ENCODE results near the gene CACNA2D2. TPM values are rescaled to one million over a fixed set of nuclear protein-coding genes. Genes with fewer than 3 reads are reported as not detected.

Gene CACNA2D2
- total and polyA plus RNA-seq, 2 of the 13 experiments (the other 11 are each of a cell fraction or from before 2014, with no cell fraction given): not detected

GRCh38 chr3:50327943-50328691 is 175.3 kb downstream of the CACNA2D2 start, which contains the start of gene TUSC2 (continued):
- TF ChIP-seq ZNF646 (CRISPR knock-in tag; IDR thresholded peaks at IDR 0.05) (no peak), ZMYM4 (CRISPR knock-in tag; IDR thresholded peaks at IDR 0.05) (peak; percentile 33; the same call in 1 of the 2 replicates), RXRA (CRISPR knock-in tag; IDR thresholded peaks at IDR 0.05) (peak; percentile 64), HMG20B (CRISPR knock-in tag; conservative IDR thresholded peaks at IDR 0.05) (no peak), ZBTB26 (CRISPR knock-in tag; IDR thresholded peaks at IDR 0.05; ENCODE audit: borderline replicate concordance) (no peak), GLI4 (CRISPR knock-in tag; IDR thresholded peaks at IDR 0.05; ENCODE audit: borderline replicate concordance) (0 out of 2 replicates have a peak, but pooled peaks have one; percentile 62), TIGD3 (CRISPR knock-in tag; IDR thresholded peaks at IDR 0.05; ENCODE audit: borderline replicate concordance) (no peak), ZNF580 (CRISPR knock-in tag; IDR thresholded peaks at IDR 0.05; ENCODE audit: borderline replicate concordance, low read depth) (0 out of 2 replicates have a peak, but pooled peaks have one; percentile 35), ZFX (CRISPR knock-in tag; IDR thresholded peaks at IDR 0.05; ENCODE audit: low read depth) (peak; percentile 72), HOXA3 (CRISPR knock-in tag; IDR thresholded peaks at IDR 0.05) (peak; percentile 86), SIN3B (IDR thresholded peaks at IDR 0.05; ENCODE audit: low read length) (peak; percentile 57; the same call in 1 of the 2 replicates), PBX3 (CRISPR knock-in tag; IDR thresholded peaks at IDR 0.05; ENCODE audit: borderline replicate concordance) (0 out of 2 replicates have a peak, but pooled peaks have one; percentile 49), NFKBIZ (CRISPR knock-in tag; IDR thresholded peaks at IDR 0.05) (0 out of 2 replicates have a peak, but pooled peaks have one; percentile 31), BRF2 (CRISPR knock-in tag; IDR thresholded peaks at IDR 0.05) (0 out of 2 replicates have a peak, but pooled peaks have one; percentile 5)
- TF ChIP-seq, protein P1, sequence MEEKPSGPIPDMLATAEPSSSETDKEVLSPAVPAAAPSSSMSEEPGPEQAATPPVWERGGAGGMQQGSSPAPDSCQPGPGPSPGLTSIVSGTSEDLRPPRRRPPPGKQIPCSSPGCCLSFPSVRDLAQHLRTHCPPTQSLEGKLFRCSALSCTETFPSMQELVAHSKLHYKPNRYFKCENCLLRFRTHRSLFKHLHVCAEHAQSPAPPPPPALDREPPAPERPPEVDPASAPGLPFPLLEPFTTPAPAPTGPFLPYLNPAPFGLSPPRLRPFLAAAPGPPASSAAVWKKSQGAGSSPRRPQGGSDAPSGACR (CRISPR knock-in tag; IDR thresholded peaks at IDR 0.05): peak; percentile 30; the same call in 1 of the 2 replicates

All from HepG2 (cell line).